Prostate gland (tissue), 2 donors: ENCODE measurements around the gene KCNQ1. TPM values are rescaled to one million over a fixed set of nuclear protein-coding genes. Genes with fewer than 3 reads are reported as not detected.

Experiments
- DNase-seq: peaks from one replicate; pipeline ENCODE4 v3.0.0-alpha.2; 2019; ENCODE audit warnings: low spot score
- H3K27ac ChIP-seq, 2 donors: fragments of 200-600 bp; sonication (generic); 2 replicates each; pipeline ENCODE4 v1.5.1; 2017 to 2019
- H3K27me3 ChIP-seq: fragments of 200-600 bp; sonication (generic); replicated peaks from 2 replicates; pipeline ENCODE4 v1.5.1; 2019; ENCODE audit not compliant: insufficient read depth
- H3K36me3 ChIP-seq, 2 donors: fragments of 200-600 bp; sonication (generic); 1 replicate in 1 of 2; 2 replicates in 1 of 2; pipeline versions ENCODE4 v1.5.1 to v1.8.1; 2017 to 2019
- H3K4me1 ChIP-seq: fragments of 200-600 bp; sonication (generic); replicated peaks from 2 replicates; pipeline ENCODE4 v1.5.1; 2019
- H3K4me3 ChIP-seq, 2 donors: fragments of 200-600 bp; sonication (generic); 2 replicates each; pipeline ENCODE4 v1.5.1; 2017 to 2019
- H3K9me3 ChIP-seq: fragments of 200-600 bp; sonication (generic); 2 replicates; pipeline ENCODE4 v1.5.1; 2017
- CTCF ChIP-seq, 4 experiments: fragments of 200-600 bp in 2 of 4; fragments of 450-650 bp in 2 of 4; sonication (generic) in 2 of 4; IDR thresholded peaks; 1 replicate in 3 of 4; 2 replicates in 1 of 4; pipeline ENCODE4 v1.5.1; 2016 to 2019; ENCODE audit warnings: antibody characterized with exemption in 4 of 4, mild to moderate bottlenecking in 2 of 4, moderate library complexity in 2 of 4
- POLR2A ChIP-seq: fragments of 450-650 bp; IDR thresholded peaks from one replicate; pipeline ENCODE4 v1.6.1; 2016; ENCODE audit warnings: antibody characterized with exemption, mild to moderate bottlenecking
- POLR2AphosphoS5 ChIP-seq: sonication (generic); formaldehyde crosslinking; IDR thresholded peaks from one replicate; pipeline ENCODE4 v1.6.1; 2017; ENCODE audit warnings: antibody characterized with exemption
- WGBS: methylation state at CpG from one replicate; pipeline ENCODE4 v1.1.5; 2018; 5-methylcytosine and 5-hydroxymethylcytosine counted together
- intact Hi-C: fragments of 100-400 bp; cut with DNase I; formaldehyde crosslinking; loops from one replicate; pipeline ENCODE4 v1.14.2; 2022
- total RNA-seq, 2 donors: library from RNA; depleted of rRNA; stranded (reverse); fragments of >200 nt; gene quantifications; one replicate each; pipeline ENCODE4 v1.1.0, GENCODE V29; 2016

Gene KCNQ1
- total RNA-seq, 2 donors from 2014 or later, result 10.0 to 33.8 TPM

GRCh38 chr11:2844996-2845395 lies 400.2 kb downstream of the KCNQ1 start:
- DNase-seq, result no peak
- H3K4me3 ChIP-seq, result no peak overlapping the region
- no peak for TF ChIP-seq POLR2AphosphoS5
- no peaks in the 10 kb centered on the region for H3K9me3 ChIP-seq
- intact Hi-C loops, result no loop called here
- H3K36me3 ChIP-seq, result no peaks in the 10 kb centered on the region
- H3K27me3 ChIP-seq, result no peaks in the 10 kb centered on the region
- 94% methylated on average over 12 of the region's 12 CpGs for WGBS
- H3K27ac ChIP-seq, result no peak overlapping the region
- no peaks in the 10 kb centered on the region for H3K4me1 ChIP-seq

GRCh38 chr11:2846056-2846455 lies 401.2 kb downstream of the KCNQ1 start:
- WGBS, result 80% methylated on average over 17 of the region's 17 CpGs
- H3K36me3 ChIP-seq, result no peaks in the 10 kb centered on the region
- TF ChIP-seq POLR2A (no peak), POLR2AphosphoS5 (no peak), CTCF (IDR thresholded peaks at IDR 0.05) (no peak)
- no peak overlapping the region for H3K4me3 ChIP-seq
- H3K4me1 ChIP-seq, result no peaks in the 10 kb centered on the region
- H3K27ac ChIP-seq, result no peak overlapping the region
- no peak for DNase-seq
- H3K9me3 ChIP-seq, result no peaks in the 10 kb centered on the region
- intact Hi-C loops, result no loop called here
- H3K27me3 ChIP-seq, result no peaks in the 10 kb centered on the region

DNA sequence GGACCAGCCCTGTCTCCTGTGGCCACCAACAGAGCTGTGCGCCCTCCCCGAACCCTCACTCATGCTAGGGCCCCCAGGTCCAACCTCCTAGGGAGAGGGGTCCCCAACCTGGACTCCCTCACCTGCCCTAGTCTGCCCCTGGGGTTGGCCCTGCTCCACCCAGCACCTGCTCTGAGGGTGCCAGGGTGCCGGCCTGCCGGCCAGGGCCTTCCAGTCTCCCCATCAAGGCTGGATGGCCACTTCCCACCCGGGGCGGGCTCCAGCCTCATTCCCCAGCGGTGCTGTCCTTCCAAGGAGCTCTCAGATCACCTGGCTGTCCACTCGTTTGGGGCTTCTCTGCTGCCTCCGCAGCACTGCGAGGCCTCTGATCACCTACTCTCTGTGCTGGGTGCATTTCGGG lies 401.7 kb downstream of the KCNQ1 start:
- no peak for TF ChIP-seq CTCF (IDR thresholded peaks at IDR 0.05)
- no peak for TF ChIP-seq POLR2AphosphoS5
- no peak for TF ChIP-seq POLR2A
- 93% methylated on average over 11 of the region's 11 CpGs for WGBS
- Histone ChIP-seq H3K36me3 (no peaks in the 10 kb centered on the region), H3K27me3 (no peaks in the 10 kb centered on the region), H3K4me3 (no peak overlapping the region), H3K9me3 (no peaks in the 10 kb centered on the region), H3K4me1 (no peaks in the 10 kb centered on the region), H3K27ac (no peak overlapping the region)
- intact Hi-C loops, result no loop called here
- no peak for DNase-seq

DNA sequence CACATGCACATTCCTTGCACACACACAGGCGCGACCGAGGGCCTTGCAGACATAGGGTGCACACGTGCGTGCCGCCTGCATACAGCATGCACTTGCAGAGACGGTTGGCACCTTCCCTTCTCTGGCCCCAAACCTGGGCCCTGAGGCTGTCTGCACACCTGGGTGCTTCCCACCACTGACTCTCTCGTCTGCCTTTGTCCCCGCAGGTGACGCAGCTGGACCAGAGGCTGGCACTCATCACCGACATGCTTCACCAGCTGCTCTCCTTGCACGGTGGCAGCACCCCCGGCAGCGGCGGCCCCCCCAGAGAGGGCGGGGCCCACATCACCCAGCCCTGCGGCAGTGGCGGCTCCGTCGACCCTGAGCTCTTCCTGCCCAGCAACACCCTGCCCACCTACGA lies 402.8 kb downstream of the KCNQ1 start:
- H3K27me3 ChIP-seq, result no peaks in the 10 kb centered on the region
- H3K27ac ChIP-seq, result no peak overlapping the region
- no peaks in the 10 kb centered on the region for H3K9me3 ChIP-seq
- 61% methylated on average over 18 of the region's 21 CpGs for whole genome bisulfite sequencing
- H3K4me1 ChIP-seq, result no peaks in the 10 kb centered on the region
- H3K4me3 ChIP-seq, result no peak overlapping the region
- no peaks in the 10 kb centered on the region for H3K36me3 ChIP-seq
- intact Hi-C loops, result no loop called here
- TF ChIP-seq POLR2A (no peak), CTCF (IDR thresholded peaks at IDR 0.05) (no peak), POLR2AphosphoS5 (no peak)
- no peak for DNase-seq

GRCh38 chr11:2848497-2848896 lies 403.7 kb downstream of the KCNQ1 start:
- no peaks in the 10 kb centered on the region for H3K4me1 ChIP-seq
- no peak overlapping the region for H3K4me3 ChIP-seq
- no peak for TF ChIP-seq POLR2AphosphoS5
- no peak for TF ChIP-seq CTCF (IDR thresholded peaks at IDR 0.05)
- no peak for TF ChIP-seq POLR2A
- WGBS, result 74% methylated on average over 9 of the region's 9 CpGs
- no peak for DNase-seq
- no peaks in the 10 kb centered on the region for H3K9me3 ChIP-seq
- H3K36me3 ChIP-seq, result no peaks in the 10 kb centered on the region
- intact Hi-C loops, result no loop called here
- H3K27ac ChIP-seq, result no peak overlapping the region
- no peaks in the 10 kb centered on the region for H3K27me3 ChIP-seq
